GM18867 (cell line): ENCODE measurements around the gene UBTD1.

Source experiments
- ATAC-seq: cut with Tn5 transposase; IDR thresholded peaks from one replicate; pipeline ENCODE4 v1.9.1; 2021; ENCODE audit warnings: mild to moderate bottlenecking, moderate library complexity; ENCODE audit not compliant: unreplicated experiment

Gene UBTD1

GRCh38 chr10:97580421-97581367, 82.0 kb downstream of the UBTD1 start:
- ATAC-seq: no peak

GRCh38 chr10:97582169-97582568, 83.4 kb downstream of the UBTD1 start:
- ATAC-seq: no peak

- no peak for ATAC-seq
Observed at GRCh38 chr10:97583476-97583875, 84.8 kb downstream of the UBTD1 start.

GRCh38 chr10:97584060-97584797, 85.5 kb downstream of the UBTD1 start, which contains the start of gene HOGA1:
TSS of gene HOGA1 (plus strand) at chr10:97584389. CDS start at chr10:97584704, 315 bp downstream.
- no peak for ATAC-seq

GRCh38 chr10:97584798-97585438, 86.2 kb downstream of the UBTD1 start:
- ATAC-seq: no peak

- no peak for ATAC-seq
Observed at GRCh38 chr10:97585439-97585811, 86.7 kb downstream of the UBTD1 start.

GRCh38 chr10:97587183-97587582, 88.5 kb downstream of the UBTD1 start:
- no peak for ATAC-seq

- no peak for ATAC-seq
Observed at GRCh38 chr10:97589479-97589878, 90.8 kb downstream of the UBTD1 start, which contains the start of gene C10orf62. TSS of gene C10orf62 (plus strand) at chr10:97589721. CDS start at chr10:97589898, 177 bp downstream.

- ATAC-seq: no peak
Observed at GRCh38 chr10:97590082-97590747, 91.5 kb downstream of the UBTD1 start.

- ATAC-seq: no peak
Observed at GRCh38 chr10:97590748-97591495, 92.2 kb downstream of the UBTD1 start.

- ATAC-seq: no peak
Observed at GRCh38 chr10:97593421-97593820, 94.7 kb downstream of the UBTD1 start.

- no peak for ATAC-seq
Observed at GRCh38 chr10:97596101-97597082, 97.7 kb downstream of the UBTD1 start.

- ATAC-seq: no peak
Observed at GRCh38 chr10:97597778-97598177, 99.1 kb downstream of the UBTD1 start.

GRCh38 chr10:97598407-97599271, 99.9 kb downstream of the UBTD1 start:
- no peak for ATAC-seq

GRCh38 chr10:97599272-97599619, 100.5 kb downstream of the UBTD1 start:
- ATAC-seq: no peak

GRCh38 chr10:97600616-97601015, 101.9 kb downstream of the UBTD1 start:
- ATAC-seq: no peak

GRCh38 chr10:97601268-97602215, 102.8 kb downstream of the UBTD1 start:
- no peak for ATAC-seq
